Suprapubic skin (tissue), 3 donors: Measurements from ENCODE around the gene DENND4B.

ENCODE experiments used
- POLR2A ChIP-seq, 2 donors: fragments of 450-650 bp; IDR thresholded peaks; one replicate each; pipeline ENCODE4 v1.6.1; 2017; ENCODE audit warnings: antibody characterized with exemption in 2 of 2, mild to moderate bottlenecking in 2 of 2, moderate library complexity in 2 of 2
- TF ChIP-seq, protein P1 (sequence below), 2 donors: fragments of 200-600 bp in 1 of 2; fragments of 450-650 bp in 1 of 2; sonication (generic) in 1 of 2; IDR thresholded peaks; one replicate each; pipeline ENCODE4 v1.5.1; 2016 to 2019; ENCODE audit warnings: antibody characterized with exemption in 2 of 2, mild to moderate bottlenecking in 1 of 2, moderate library complexity in 1 of 2

DNA sequence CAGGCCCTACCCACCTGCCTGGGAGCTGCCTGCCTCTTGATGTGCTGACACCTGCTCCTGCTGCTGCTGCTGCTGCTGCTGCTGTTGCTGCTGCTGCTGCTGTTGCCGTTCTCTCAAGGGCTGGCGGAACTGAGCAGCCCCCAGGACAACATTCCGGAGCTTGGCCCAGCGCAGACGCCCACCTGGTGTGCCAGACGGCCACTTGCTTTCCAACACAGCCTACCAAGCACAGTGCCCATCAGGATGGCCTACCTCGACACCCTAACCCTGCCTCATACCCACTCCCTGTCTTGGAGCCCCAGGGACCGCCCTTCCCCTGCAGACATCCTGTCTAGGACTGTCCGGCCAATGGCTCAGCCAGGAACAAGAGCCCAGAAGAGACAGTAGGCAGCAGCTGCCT lies 11.8 kb downstream of the DENND4B start:
- no peak for TF ChIP-seq POLR2A (IDR thresholded peaks at IDR 0.05)
- TF ChIP-seq, protein P1, sequence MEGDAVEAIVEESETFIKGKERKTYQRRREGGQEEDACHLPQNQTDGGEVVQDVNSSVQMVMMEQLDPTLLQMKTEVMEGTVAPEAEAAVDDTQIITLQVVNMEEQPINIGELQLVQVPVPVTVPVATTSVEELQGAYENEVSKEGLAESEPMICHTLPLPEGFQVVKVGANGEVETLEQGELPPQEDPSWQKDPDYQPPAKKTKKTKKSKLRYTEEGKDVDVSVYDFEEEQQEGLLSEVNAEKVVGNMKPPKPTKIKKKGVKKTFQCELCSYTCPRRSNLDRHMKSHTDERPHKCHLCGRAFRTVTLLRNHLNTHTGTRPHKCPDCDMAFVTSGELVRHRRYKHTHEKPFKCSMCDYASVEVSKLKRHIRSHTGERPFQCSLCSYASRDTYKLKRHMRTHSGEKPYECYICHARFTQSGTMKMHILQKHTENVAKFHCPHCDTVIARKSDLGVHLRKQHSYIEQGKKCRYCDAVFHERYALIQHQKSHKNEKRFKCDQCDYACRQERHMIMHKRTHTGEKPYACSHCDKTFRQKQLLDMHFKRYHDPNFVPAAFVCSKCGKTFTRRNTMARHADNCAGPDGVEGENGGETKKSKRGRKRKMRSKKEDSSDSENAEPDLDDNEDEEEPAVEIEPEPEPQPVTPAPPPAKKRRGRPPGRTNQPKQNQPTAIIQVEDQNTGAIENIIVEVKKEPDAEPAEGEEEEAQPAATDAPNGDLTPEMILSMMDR (IDR thresholded peaks at IDR 0.05), result no peak
